GM19468 (cell line): ENCODE results near the gene FBXW7.

Experiments used
- ATAC-seq: cut with Tn5 transposase; IDR thresholded peaks from one replicate; pipeline ENCODE4 v1.9.1; 2021; ENCODE audit warnings: mild to moderate bottlenecking, moderate library complexity, moderate number of reproducible peaks; ENCODE audit not compliant: unreplicated experiment; ENCODE audit errors: extremely low read depth

Gene FBXW7, protein sequence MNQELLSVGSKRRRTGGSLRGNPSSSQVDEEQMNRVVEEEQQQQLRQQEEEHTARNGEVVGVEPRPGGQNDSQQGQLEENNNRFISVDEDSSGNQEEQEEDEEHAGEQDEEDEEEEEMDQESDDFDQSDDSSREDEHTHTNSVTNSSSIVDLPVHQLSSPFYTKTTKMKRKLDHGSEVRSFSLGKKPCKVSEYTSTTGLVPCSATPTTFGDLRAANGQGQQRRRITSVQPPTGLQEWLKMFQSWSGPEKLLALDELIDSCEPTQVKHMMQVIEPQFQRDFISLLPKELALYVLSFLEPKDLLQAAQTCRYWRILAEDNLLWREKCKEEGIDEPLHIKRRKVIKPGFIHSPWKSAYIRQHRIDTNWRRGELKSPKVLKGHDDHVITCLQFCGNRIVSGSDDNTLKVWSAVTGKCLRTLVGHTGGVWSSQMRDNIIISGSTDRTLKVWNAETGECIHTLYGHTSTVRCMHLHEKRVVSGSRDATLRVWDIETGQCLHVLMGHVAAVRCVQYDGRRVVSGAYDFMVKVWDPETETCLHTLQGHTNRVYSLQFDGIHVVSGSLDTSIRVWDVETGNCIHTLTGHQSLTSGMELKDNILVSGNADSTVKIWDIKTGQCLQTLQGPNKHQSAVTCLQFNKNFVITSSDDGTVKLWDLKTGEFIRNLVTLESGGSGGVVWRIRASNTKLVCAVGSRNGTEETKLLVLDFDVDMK

DNA sequence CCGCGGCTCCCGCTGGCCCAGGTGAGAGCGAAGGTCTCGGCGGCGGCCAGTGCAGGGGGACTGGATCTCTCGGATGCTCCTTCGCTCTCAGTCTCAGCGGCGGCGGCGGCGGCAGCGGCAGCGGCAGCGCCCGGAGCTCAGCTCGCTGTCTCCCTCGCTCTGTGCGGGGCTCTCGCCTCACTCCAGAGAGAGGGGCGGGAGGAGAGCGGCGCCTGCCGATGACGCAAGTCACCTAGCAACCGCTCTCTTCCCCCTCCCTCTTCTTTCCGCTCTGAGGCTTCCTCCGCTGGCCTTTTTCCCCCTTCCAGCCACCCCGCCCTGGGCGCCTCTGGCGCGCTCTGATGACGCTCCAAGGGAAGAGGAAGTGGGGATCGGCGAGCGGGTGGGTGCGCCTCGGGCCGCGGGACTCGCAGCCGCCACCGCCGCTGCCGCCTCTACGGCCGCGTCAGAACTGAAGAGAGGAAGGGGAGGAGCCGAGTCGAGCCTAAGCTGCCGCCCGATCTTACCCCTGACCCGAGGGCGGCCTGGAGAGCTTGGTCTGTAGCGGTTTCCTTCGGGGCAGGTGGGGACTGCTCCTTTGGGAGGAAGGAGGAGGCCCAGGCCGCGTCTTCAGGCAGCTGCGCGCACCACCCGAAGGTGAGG is at the start of gene FBXW7:
Gene FBXW7, minus strand, starts transcription at position 190 of the 642 bp plus-strand sequence. CDS start 124,289 bp downstream, outside the sequence.
- ATAC-seq = peak; percentile 78

DNA sequence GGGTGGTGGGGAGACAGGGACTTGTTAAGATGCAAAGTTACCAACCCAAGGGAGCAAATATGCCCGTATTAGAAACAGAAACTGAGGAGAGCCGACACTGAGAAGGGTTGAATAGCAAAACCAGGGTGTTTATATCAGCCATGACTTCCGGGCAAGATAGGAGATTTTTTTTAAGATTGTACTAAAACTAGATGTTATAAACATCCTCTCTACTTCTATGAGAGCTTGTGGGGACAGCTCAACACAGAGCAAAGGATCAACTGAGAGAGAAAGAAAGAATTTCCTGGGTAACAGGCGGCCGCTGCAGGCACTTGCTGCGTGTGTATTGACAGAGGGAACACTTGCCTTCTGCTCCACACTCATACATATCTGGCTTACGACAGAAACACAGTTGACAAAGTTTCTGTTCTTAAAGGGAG is 49.1 kb upstream of the FBXW7 start:
- ATAC-seq = no peak

GRCh38 chr4:152581536-152582160 is 45.8 kb upstream of the FBXW7 start:
- ATAC-seq = no peak

DNA sequence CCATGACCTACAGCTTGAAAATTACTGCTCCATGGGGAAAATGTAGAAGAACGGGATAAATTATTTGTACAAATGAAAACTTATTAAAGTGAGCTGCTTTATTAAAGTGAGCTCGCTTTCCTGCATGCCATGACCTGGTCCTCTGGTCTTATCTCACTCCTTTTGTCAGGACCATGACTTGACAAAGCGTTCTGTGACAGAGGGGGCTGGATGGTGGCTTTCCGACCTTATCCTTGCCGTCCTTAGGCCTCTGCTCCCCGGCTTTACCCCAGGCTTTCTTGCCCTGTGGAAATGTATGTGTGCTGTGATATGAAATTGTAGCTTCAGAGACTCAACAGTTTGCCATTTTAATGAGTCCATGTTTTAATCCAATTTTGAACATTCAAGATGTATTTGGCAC is 44.0 kb upstream of the FBXW7 start:
- ATAC-seq = no peak

GRCh38 chr4:152579107-152579764 is 43.3 kb upstream of the FBXW7 start:
- no peak for ATAC-seq

- ATAC-seq = no peak
These were observed 42.8 kb upstream of the FBXW7 start for GRCh38 chr4:152578670-152579069.

- ATAC-seq = no peak
These were observed 42.0 kb upstream of the FBXW7 start for GRCh38 chr4:152577708-152578396.

DNA sequence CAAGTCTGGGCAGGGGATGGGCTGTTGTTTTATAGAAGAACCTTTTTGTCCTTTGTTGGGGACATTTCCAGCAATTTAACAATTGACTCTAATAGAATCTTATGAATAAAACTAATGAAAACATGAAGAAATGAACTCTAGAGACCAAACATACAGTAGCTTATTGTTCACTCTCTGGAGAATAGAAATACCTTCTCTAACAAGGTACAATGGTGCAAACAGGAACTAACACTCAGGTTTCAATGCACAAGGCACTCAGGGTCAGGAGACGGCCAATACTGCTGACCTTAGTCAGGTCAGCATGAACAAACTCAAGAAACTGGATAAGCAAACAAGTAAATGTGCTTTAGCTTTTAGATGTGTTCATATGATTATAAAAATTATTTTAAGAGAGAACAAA is 39.6 kb upstream of the FBXW7 start:
- no peak for ATAC-seq

GRCh38 chr4:152573861-152574260 is 38.0 kb upstream of the FBXW7 start:
- no peak for ATAC-seq

- no peak for ATAC-seq
These were observed 36.7 kb upstream of the FBXW7 start for GRCh38 chr4:152572417-152573086.

DNA sequence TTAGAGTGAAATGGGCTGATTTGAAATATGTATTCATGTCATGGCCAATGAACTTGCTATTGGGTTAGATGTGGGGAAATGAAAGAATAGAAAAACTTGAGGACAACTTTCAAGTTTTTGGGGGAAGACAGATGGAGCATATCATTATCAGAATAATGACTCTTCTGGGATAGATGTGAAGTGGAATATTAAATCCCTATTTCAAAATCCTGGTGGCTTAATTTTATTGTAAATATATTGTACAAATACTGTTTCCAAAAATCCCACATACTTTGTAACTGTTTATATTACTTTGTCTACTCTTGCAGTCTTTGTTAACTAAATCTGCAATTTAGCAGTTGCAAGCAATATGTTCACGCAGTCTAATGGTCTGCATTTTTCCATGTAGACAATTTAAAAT is 35.9 kb upstream of the FBXW7 start:
- ATAC-seq = no peak

GRCh38 chr4:152571296-152571695 is 35.4 kb upstream of the FBXW7 start:
- ATAC-seq = no peak

- no peak for ATAC-seq
These were observed 29.4 kb upstream of the FBXW7 start for GRCh38 chr4:152565333-152565732.

DNA sequence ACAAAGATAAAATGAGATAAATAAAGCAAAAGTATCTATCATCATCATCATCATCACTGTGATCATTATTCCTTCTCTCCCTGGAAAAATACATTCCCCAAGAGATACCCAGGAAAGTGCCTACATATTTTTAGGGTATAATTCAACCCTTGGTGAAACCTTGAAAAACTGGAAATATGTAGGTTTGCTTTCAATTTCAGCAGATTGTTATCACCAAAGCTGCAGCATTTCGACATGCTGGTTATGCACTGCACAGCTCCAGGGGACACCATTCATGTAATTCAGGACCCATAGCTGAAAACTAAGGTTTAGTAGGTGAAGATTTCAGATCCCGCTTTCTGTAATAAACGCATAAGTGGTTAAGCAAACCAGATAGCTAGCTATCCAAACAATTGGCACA is 28.4 kb upstream of the FBXW7 start:
- no peak for ATAC-seq

GRCh38 chr4:152563209-152563608 is 27.3 kb upstream of the FBXW7 start:
- ATAC-seq = no peak

GRCh38 chr4:152559641-152560040 is 23.7 kb upstream of the FBXW7 start:
- no peak for ATAC-seq

DNA sequence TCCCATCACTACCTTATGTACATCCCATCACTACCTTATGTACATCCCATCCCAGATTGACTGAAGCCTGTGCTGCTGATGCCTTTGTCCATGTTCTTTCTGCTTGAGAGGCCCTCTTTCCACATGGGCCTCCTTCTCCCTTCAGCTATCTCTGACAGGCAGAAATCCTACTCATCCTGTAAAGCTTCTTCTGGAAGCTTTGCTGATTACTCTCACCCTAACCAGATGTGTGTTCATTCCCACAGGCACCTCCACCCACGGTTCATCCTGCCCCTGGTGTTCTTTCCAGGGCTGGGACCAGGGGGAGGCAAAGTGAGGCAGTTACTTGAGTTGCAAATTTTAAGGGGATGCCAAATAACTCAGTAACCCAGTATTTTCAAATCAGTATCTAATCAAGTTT is 22.5 kb upstream of the FBXW7 start:
- no peak for ATAC-seq

GRCh38 chr4:152556834-152557233 is 20.9 kb upstream of the FBXW7 start:
- no peak for ATAC-seq

GRCh38 chr4:152556283-152556682 is 20.4 kb upstream of the FBXW7 start:
- no peak for ATAC-seq
